ENCODE measurements around the gene ATG7.
"Not testable (repeated sequence)": the region's sequence is repeated elsewhere in the genome, so short reads cannot be mapped to it uniquely, and the experiment has no call there.

GRCh38 chr3:11526121-11526520 is 253.9 kb downstream of the ATG7 start:
- not testable (repeated sequence) for TF ChIP-seq CTCF, POLR2A (IDR thresholded peaks at IDR 0.05)

All from uterus (tissue), 2 donors.